Uterus (tissue), 4 donors: ENCODE measurements around the gene STYK1. TPM values are rescaled to one million over a fixed set of nuclear protein-coding genes. Genes with fewer than 3 reads are reported as not detected.
A peak's percentile ranks its signal among the peaks of the same experiment; 100 is the strongest.

Source experiments
- DNase-seq, 2 donors: peaks; one replicate each; pipeline ENCODE4 v3.0.0-alpha.2; 2019 to 2020
- H3K27ac ChIP-seq, 2 donors: fragments of 200-600 bp; sonication (generic); 1 replicate in 1 of 2; 2 replicates in 1 of 2; pipeline ENCODE4 v1.5.1; 2016 to 2018
- H3K27me3 ChIP-seq, 2 donors: fragments of 200-600 bp; sonication (generic); one replicate each; pipeline ENCODE4 v1.5.1; 2018 to 2019; ENCODE audit warnings: control low read depth in 1 of 2
- H3K36me3 ChIP-seq, 2 donors: fragments of 200-600 bp; sonication (generic); one replicate each; pipeline ENCODE4 v1.5.1; 2019; ENCODE audit warnings: control low read depth in 1 of 2
- H3K4me1 ChIP-seq, 2 donors: fragments of 200-600 bp; sonication (generic); one replicate each; pipeline ENCODE4 v1.5.1; 2018 to 2019; ENCODE audit warnings: control low read depth in 1 of 2
- H3K4me3 ChIP-seq, 2 donors: fragments of 200-600 bp; sonication (generic); 1 replicate in 1 of 2; 2 replicates in 1 of 2; pipeline ENCODE4 v1.5.1; 2018 to 2019; ENCODE audit warnings: mild to moderate bottlenecking in 1 of 2
- H3K9me3 ChIP-seq, 2 donors: fragments of 200-600 bp; sonication (generic); one replicate each; pipeline ENCODE4 v1.5.1; 2019; ENCODE audit warnings: control low read depth in 1 of 2
- POLR2A ChIP-seq, 2 donors: fragments of 450-650 bp; IDR thresholded peaks; one replicate each; pipeline ENCODE4 v1.6.1; 2016; ENCODE audit warnings: antibody characterized with exemption in 2 of 2, mild to moderate bottlenecking in 1 of 2, moderate library complexity in 1 of 2
- intact Hi-C: fragments of 100-400 bp; cut with DNase I; formaldehyde crosslinking; loops from one replicate; pipeline ENCODE4 v1.15.1; 2023; ENCODE audit warnings: low total_unique reads
- total RNA-seq, 4 donors: library from RNA; depleted of rRNA in 3 of 4; stranded (reverse); fragments of >200 nt in 3 of 4; gene quantifications; one replicate each; pipeline versions ENCODE4 v1.1.0 to v1.2.4, GENCODE V29; 2014 to 2023
- TF ChIP-seq, protein P1 (sequence below), 4 experiments: fragments of 200-600 bp in 2 of 4; fragments of 450-650 bp in 2 of 4; sonication (generic) in 2 of 4; IDR thresholded peaks; one replicate each; pipeline ENCODE4 v1.5.1; 2016 to 2019; ENCODE audit warnings: antibody characterized with exemption in 4 of 4, mild to moderate bottlenecking in 2 of 4, moderate library complexity in 1 of 4
- donor health status: DM: yes; HTN: yes; CAD: no.

STYK1 gene
- total RNA-seq, 4 donors from 2014 or later, result 0.62 to 2.1 TPM; not detected in 2

DNA sequence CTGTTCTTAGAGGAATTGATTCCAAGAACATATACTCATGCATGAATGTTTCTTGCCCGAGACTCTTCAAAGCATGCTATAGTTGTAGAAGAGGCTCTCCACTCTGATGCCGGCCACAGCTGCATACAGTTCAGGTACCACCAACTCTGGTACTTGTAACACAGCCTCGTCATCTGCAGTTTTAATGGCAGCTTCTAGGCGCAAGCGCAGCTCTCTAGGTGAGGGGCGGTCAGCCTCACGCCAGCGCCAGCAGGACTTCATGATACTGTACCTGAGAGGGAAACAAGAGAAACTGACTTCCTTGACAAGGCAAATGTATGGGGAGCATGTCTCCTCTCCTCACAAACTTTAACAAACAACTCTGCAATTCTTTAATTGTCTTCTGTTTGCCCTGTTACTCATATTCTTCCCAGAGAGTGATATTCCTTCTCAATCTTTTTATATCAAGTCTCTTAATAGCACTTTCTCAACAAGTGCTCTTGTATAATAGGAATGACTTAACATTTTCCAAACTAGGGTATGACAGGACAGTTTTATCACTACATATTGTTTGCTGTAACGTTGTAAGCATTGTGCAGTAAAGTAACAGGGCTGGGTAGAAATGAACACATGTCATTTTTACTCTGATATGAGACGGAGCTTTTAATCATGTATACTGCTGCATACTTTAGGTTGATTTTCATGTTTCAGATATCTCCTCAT lies 53.6 kb downstream of the STYK1 start:
- intact Hi-C loops, result no loop called here
- no peaks in the 10 kb centered on the region for H3K4me1 ChIP-seq
- no peak for DNase-seq
- TF ChIP-seq, protein P1, sequence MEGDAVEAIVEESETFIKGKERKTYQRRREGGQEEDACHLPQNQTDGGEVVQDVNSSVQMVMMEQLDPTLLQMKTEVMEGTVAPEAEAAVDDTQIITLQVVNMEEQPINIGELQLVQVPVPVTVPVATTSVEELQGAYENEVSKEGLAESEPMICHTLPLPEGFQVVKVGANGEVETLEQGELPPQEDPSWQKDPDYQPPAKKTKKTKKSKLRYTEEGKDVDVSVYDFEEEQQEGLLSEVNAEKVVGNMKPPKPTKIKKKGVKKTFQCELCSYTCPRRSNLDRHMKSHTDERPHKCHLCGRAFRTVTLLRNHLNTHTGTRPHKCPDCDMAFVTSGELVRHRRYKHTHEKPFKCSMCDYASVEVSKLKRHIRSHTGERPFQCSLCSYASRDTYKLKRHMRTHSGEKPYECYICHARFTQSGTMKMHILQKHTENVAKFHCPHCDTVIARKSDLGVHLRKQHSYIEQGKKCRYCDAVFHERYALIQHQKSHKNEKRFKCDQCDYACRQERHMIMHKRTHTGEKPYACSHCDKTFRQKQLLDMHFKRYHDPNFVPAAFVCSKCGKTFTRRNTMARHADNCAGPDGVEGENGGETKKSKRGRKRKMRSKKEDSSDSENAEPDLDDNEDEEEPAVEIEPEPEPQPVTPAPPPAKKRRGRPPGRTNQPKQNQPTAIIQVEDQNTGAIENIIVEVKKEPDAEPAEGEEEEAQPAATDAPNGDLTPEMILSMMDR (IDR thresholded peaks at IDR 0.05), result no peak
- TF ChIP-seq POLR2A (IDR thresholded peaks at IDR 0.05), result no peak
- H3K36me3 ChIP-seq, result no peaks in the 10 kb centered on the region
- no peaks in the 10 kb centered on the region for H3K9me3 ChIP-seq
- H3K27ac ChIP-seq, result no peak overlapping the region
- no peaks in the 10 kb centered on the region for H3K27me3 ChIP-seq
- no peak overlapping the region for H3K4me3 ChIP-seq

DNA sequence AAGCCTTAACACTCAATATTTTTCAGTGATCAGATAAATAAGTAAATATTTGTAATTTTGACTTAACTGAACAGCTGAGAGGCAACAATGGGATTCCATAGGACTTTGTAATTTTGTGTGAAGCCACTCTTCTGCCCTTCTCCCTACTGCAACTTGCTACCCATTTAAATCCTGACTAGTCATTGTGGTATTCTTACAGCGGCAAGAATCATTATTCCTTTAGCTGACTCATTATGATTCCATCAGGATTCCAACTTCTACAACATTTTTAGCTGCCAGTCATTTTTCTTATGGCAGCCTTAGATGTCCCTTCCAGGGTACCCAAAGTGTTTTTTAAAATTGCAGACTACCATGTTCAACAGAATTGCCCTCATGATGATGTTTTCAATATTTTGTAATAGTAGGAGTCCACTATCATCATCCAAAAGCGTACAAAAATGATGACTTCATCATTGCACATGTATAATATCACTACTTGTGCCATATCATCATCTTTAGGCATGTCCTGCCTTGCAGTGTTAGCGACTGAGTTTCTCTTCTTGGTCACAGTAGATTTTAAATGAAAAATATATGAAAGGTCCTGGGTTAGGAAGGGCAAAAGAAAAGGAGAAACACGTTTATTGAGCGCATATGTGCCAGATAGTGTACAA lies 55.4 kb downstream of the STYK1 start:
- intact Hi-C loops, result no loop called here

DNA sequence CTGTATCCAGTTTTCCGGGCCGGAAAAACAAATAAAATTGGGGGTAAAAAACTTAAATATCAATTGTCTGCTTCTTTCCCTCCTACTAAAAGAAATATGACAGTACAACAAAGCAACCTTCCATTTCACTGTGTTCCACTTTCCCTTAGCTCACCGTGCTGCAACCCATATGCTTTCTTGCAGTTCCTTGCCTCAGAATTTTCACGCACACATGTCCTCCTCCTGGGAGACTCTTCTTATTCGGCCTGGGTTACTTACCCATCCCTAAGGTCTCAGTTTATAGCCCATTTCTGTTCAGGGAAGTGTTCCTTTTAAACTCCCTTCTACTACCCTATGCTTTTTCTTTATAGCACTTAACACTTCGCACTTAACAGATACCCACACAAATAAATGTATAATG lies 56.0 kb downstream of the STYK1 start:
- Histone ChIP-seq H3K4me1 (no peaks in the 10 kb centered on the region), H3K27ac (no peak overlapping the region), H3K4me3 (no peak overlapping the region), H3K36me3 (no peaks in the 10 kb centered on the region), H3K9me3 (no peaks in the 10 kb centered on the region), H3K27me3 (no peaks in the 10 kb centered on the region)
- no peak for TF ChIP-seq POLR2A (IDR thresholded peaks at IDR 0.05)
- TF ChIP-seq, protein P1 (IDR thresholded peaks at IDR 0.05), result no peak
- intact Hi-C loops, result no loop called here
- DNase-seq, result no peak

More for the DNA sequence above, 55.4 kb downstream of the STYK1 start:
- no peak for TF ChIP-seq POLR2A (IDR thresholded peaks at IDR 0.05)
- TF ChIP-seq, protein P1 (IDR thresholded peaks at IDR 0.05), result no peak
- H3K27me3 ChIP-seq, result no peaks in the 10 kb centered on the region
- no peak overlapping the region for H3K4me3 ChIP-seq
- DNase-seq, result no peak
- no peaks in the 10 kb centered on the region for H3K4me1 ChIP-seq
- H3K9me3 ChIP-seq, result no peaks in the 10 kb centered on the region
- H3K36me3 ChIP-seq, result no peaks in the 10 kb centered on the region
- H3K27ac ChIP-seq, result no peak overlapping the region

DNA sequence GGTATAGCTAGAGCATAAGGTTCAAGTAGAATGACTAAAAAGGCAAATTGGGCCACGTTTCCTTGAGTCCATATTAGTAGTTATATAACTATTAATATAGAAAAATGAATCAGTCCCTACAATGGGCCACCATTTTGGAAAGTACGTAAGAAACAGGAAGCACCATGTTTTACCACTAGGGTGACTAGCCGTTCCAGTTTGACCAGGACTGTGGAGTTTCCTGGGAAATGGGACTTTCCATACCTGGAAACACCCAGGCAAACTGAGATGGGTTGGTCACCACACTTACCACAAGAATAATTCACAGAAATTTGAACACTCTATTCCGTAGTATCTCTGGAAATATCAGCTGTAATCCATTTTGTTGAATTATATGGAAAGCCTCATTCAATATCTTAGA lies 58.3 kb downstream of the STYK1 start:
- Histone ChIP-seq H3K4me1 (peaks cover 0 to 11% of the 10 kb centered on the region in 2 donors), H3K36me3 (no peaks in the 10 kb centered on the region), H3K27me3 (no peaks in the 10 kb centered on the region), H3K27ac (no peak overlapping the region), H3K4me3 (no peak overlapping the region), H3K9me3 (no peaks in the 10 kb centered on the region)
- no peak for DNase-seq
- TF ChIP-seq, protein P1 (IDR thresholded peaks at IDR 0.05), result no peak
- TF ChIP-seq POLR2A (IDR thresholded peaks at IDR 0.05), result no peak
- intact Hi-C loops, result no loop called here

DNA sequence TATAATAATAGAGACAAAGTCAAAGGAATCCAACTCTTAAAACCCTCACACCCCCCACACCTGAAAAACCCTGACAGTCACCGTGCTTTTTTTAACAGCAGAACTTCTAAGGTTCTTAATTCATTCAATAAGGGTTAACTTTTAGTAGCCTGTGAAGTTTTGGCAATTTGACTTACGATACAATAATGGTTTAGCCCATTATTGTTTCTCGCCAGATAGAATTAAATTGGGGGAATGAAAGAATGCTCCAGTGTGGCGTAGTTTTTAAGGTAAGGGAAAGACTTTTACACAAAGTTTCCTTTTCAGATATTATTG lies 59.8 kb downstream of the STYK1 start:
- TF ChIP-seq, protein P1 (IDR thresholded peaks at IDR 0.05), result no peak
- TF ChIP-seq POLR2A (IDR thresholded peaks at IDR 0.05), result no peak
- Histone ChIP-seq H3K27ac (peak overlapping the region; percentile 89 to 94), H3K27me3 (no peaks in the 10 kb centered on the region), H3K4me1 (peaks cover 0 to 11% of the 10 kb centered on the region in 2 donors), H3K4me3 (peak overlapping the region; percentile 71 to 78), H3K36me3 (no peaks in the 10 kb centered on the region), H3K9me3 (no peaks in the 10 kb centered on the region)
- no peak for DNase-seq
- intact Hi-C loops, result no loop called here
